ENCODE measurements around the gene FABP7.

FABP7 gene

DNA sequence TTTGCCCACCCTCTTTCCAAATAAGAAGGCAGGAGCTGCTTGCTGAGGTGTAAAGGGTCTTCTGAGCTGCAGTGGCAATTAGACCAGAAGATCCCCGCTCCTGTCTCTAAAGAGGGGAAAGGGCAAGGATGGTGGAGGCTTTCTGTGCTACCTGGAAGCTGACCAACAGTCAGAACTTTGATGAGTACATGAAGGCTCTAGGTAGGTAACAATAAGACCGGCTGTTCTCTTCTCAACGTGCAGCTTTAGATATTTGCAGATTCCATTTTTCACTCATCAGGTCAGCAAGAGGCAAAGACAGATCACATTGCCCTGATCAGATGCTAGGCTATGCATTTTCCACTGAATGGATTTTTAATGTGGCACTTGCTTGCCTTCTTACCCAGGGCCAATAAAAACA is at the start of gene FABP7:
Gene FABP7, plus strand, starts transcription at position 50 of the 400 bp plus-strand sequence. Its CDS starts 79 bp downstream, at position 129.
- CTCF ChIA-PET: interaction anchor here (0.7 kb wide), 1 partner anchor 35 kb away, joined by 3 read pairs; no protein-coding TSS in a partner anchor
- no peak for DNase-seq (ENCODE audit: extremely low spot score)
- TF ChIP-seq NFRKB (IDR thresholded peaks at IDR 0.05) (no peak), TARDBP (IDR thresholded peaks at IDR 0.05) (no peak), ZNF384 (IDR thresholded peaks at IDR 0.05) (no peak), SUZ12 (IDR thresholded peaks at IDR 0.05) (no peak), FOXK2 (IDR thresholded peaks at IDR 0.05) (no peak), CTBP1 (IDR thresholded peaks at IDR 0.05; ENCODE audit: borderline replicate concordance) (no peak), ELF4 (IDR thresholded peaks at IDR 0.05) (no peak), SP1 (IDR thresholded peaks at IDR 0.05) (no peak), BHLHE40 (IDR thresholded peaks at IDR 0.05; ENCODE audit: borderline replicate concordance) (no peak), FOXM1 (IDR thresholded peaks at IDR 0.05; ENCODE audit: borderline replicate concordance) (no peak)
- TF ChIP-seq, protein P1, sequence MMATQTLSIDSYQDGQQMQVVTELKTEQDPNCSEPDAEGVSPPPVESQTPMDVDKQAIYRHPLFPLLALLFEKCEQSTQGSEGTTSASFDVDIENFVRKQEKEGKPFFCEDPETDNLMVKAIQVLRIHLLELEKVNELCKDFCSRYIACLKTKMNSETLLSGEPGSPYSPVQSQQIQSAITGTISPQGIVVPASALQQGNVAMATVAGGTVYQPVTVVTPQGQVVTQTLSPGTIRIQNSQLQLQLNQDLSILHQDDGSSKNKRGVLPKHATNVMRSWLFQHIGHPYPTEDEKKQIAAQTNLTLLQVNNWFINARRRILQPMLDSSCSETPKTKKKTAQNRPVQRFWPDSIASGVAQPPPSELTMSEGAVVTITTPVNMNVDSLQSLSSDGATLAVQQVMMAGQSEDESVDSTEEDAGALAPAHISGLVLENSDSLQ (IDR thresholded peaks at IDR 0.05): no peak
- POLR2A ChIA-PET: interaction anchor here (2.1 kb wide), 1 partner anchor 9 kb away, joined by 9 read pairs; the partner anchor contains the start of gene SMPDL3A

DNA sequence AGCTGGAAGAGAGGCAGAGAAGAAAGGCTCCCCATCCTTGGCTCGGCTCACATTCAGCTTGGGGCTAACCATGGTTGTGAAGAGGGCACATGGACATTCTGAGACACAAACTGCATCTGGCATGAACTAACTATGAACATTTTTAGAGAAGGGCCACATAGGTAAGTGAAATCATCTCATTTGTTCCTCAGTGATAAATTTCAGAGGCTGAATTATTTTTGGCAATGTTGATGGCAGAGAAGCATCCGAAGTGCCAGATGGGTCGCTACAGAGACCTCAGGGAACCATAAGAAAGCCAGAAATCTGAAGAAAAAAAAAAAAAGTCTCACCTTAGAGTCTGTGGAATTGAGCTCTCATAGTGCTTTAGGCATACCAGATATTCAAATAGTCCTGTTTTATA is 49.2 kb upstream of the FABP7 start:
- POLR2A ChIA-PET: no interaction called here
- TF ChIP-seq ARNT (IDR thresholded peaks at IDR 0.05): no peak
- TF ChIP-seq L3MBTL2 (conservative IDR thresholded peaks at IDR 0.05): no peak
- TF ChIP-seq, protein P1 (IDR thresholded peaks at IDR 0.05): no peak
- TF ChIP-seq ELF4 (IDR thresholded peaks at IDR 0.05): no peak
- TF ChIP-seq TARDBP (IDR thresholded peaks at IDR 0.05): no peak
- no peak for TF ChIP-seq CTBP1 (IDR thresholded peaks at IDR 0.05; ENCODE audit: borderline replicate concordance)
- TF ChIP-seq FOXK2 (IDR thresholded peaks at IDR 0.05): no peak
- TF ChIP-seq NFRKB (IDR thresholded peaks at IDR 0.05): no peak
- no peak for TF ChIP-seq FOXA1 (IDR thresholded peaks at IDR 0.05)
- TF ChIP-seq BHLHE40 (IDR thresholded peaks at IDR 0.05; ENCODE audit: borderline replicate concordance): no peak
- TF ChIP-seq SUZ12 (IDR thresholded peaks at IDR 0.05): no peak
- no peak for TF ChIP-seq LEF1 (IDR thresholded peaks at IDR 0.05; ENCODE audit: borderline replicate concordance)
- no peak for TF ChIP-seq SP1 (IDR thresholded peaks at IDR 0.05)
- TF ChIP-seq FOXM1 (IDR thresholded peaks at IDR 0.05; ENCODE audit: borderline replicate concordance): no peak
- no peak for TF ChIP-seq ZNF384 (IDR thresholded peaks at IDR 0.05)
- no peak for TF ChIP-seq HDGF (IDR thresholded peaks at IDR 0.05; ENCODE audit: borderline replicate concordance)
- DNase-seq (ENCODE audit: extremely low spot score): no peak
- CTCF ChIA-PET: interaction anchor here (0.6 to 8.1 kb wide), 7 partner anchors 18 to 622 kb away, joined by 3 to 87 read pairs (median 3); partner anchors contain the start of gene SMPDL3A

DNA sequence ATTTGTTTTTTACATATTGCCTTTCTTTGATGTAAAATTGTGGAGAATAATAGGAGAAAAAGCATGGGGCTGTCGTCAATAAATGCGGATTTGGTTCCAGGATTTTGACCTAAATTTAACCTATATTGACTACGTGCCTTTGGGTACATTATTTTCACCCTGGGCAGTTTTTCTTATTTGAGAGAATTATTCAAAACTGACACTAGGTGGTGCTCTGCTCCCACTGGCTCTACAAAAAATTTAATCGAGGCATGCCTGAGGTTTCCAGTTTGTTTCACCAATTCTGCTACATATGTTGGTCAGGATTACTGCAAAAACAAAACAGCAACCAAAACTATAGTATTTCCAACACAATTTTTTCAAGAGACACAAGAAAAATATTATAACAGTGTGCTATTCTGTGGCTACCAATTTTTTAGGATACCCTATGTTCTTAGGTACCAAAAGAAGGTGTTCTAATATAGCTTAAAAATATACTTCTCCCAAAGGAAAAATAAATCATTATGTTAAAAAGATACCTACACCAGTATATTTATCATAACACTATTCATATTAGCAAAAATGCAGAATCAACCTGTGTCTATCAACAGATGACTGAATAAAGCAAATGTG is 48.6 kb upstream of the FABP7 start:
- ChIA-PET CTCF (interaction anchor here (0.6 to 8.1 kb wide), 8 partner anchors 18 to 649 kb away, joined by 3 to 87 read pairs (median 4); partner anchors contain the start of gene SMPDL3A), POLR2A (no interaction called here)
- no peak for TF ChIP-seq FOXM1 (IDR thresholded peaks at IDR 0.05; ENCODE audit: borderline replicate concordance)
- TF ChIP-seq ARNT (IDR thresholded peaks at IDR 0.05): no peak
- TF ChIP-seq CTBP1 (IDR thresholded peaks at IDR 0.05; ENCODE audit: borderline replicate concordance): no peak
- no peak for TF ChIP-seq TARDBP (IDR thresholded peaks at IDR 0.05)
- TF ChIP-seq FOXA1 (IDR thresholded peaks at IDR 0.05): no peak
- TF ChIP-seq FOXK2 (IDR thresholded peaks at IDR 0.05): no peak
- no peak for TF ChIP-seq ELF4 (IDR thresholded peaks at IDR 0.05)
- TF ChIP-seq NFRKB (IDR thresholded peaks at IDR 0.05): no peak
- TF ChIP-seq BHLHE40 (IDR thresholded peaks at IDR 0.05; ENCODE audit: borderline replicate concordance): no peak
- TF ChIP-seq, protein P1 (IDR thresholded peaks at IDR 0.05): no peak
- no peak for TF ChIP-seq SP1 (IDR thresholded peaks at IDR 0.05)
- no peak for TF ChIP-seq LEF1 (IDR thresholded peaks at IDR 0.05; ENCODE audit: borderline replicate concordance)
- TF ChIP-seq HDGF (IDR thresholded peaks at IDR 0.05; ENCODE audit: borderline replicate concordance): no peak
- TF ChIP-seq SUZ12 (IDR thresholded peaks at IDR 0.05): no peak
- TF ChIP-seq L3MBTL2 (conservative IDR thresholded peaks at IDR 0.05): no peak
- no peak for TF ChIP-seq ZNF384 (IDR thresholded peaks at IDR 0.05)
- peak; percentile 44 for DNase-seq (ENCODE audit: extremely low spot score)

DNA sequence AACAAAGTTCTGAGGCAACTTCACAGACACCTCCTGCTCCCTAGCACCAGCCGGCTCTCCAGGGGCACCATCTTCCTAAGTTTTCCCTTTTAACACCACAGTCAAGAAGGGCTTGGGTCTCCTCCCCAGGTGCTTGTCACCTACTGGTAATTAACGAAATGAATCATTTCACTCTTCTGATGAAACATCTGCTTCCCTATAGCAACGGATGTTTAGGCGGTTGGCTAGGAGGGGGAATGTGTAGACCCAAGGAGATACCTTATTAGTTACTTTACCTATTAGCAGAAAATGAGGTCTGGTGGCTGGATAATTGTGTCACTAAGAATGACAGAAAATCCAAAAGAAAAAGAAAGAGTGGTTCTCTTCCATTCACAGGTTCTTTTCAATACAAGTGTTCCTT is 46.3 kb upstream of the FABP7 start:
- DNase-seq (ENCODE audit: extremely low spot score): no peak
- TF ChIP-seq FOXK2 (IDR thresholded peaks at IDR 0.05) (no peak), BHLHE40 (IDR thresholded peaks at IDR 0.05; ENCODE audit: borderline replicate concordance) (no peak), HDGF (IDR thresholded peaks at IDR 0.05; ENCODE audit: borderline replicate concordance) (no peak), ZNF384 (IDR thresholded peaks at IDR 0.05) (no peak), L3MBTL2 (conservative IDR thresholded peaks at IDR 0.05) (no peak), FOXA1 (IDR thresholded peaks at IDR 0.05) (no peak), TARDBP (IDR thresholded peaks at IDR 0.05) (no peak), CTBP1 (IDR thresholded peaks at IDR 0.05; ENCODE audit: borderline replicate concordance) (no peak), LEF1 (IDR thresholded peaks at IDR 0.05; ENCODE audit: borderline replicate concordance) (no peak), ARNT (IDR thresholded peaks at IDR 0.05) (no peak), FOXM1 (IDR thresholded peaks at IDR 0.05; ENCODE audit: borderline replicate concordance) (no peak), ELF4 (IDR thresholded peaks at IDR 0.05) (no peak), SP1 (IDR thresholded peaks at IDR 0.05) (no peak), SUZ12 (IDR thresholded peaks at IDR 0.05) (no peak), NFRKB (IDR thresholded peaks at IDR 0.05) (no peak)
- TF ChIP-seq, protein P1 (IDR thresholded peaks at IDR 0.05): no peak
- ChIA-PET CTCF (interaction anchor here (1.1 to 8.1 kb wide), 2 partner anchors 56 to 106 kb away, joined by 4 to 87 read pairs; partner anchors contain the start of gene SMPDL3A), POLR2A (no interaction called here)

Data from HEK293T (cell line).